Panc1 (cell line): Measurements from ENCODE around the gene MAGI1.

Experiments used
- POLR2AphosphoS5 ChIP-seq: IDR thresholded peaks from 2 replicates; pipeline ENCODE4 v1.6.1; 2012; ENCODE audit warnings: mild to moderate bottlenecking, low read depth, low read length, moderate library complexity
- TF ChIP-seq, protein P1 (sequence below): fragments of 450-650 bp; IDR thresholded peaks from 2 replicates; pipeline ENCODE4 v1.5.1; 2017; ENCODE audit warnings: mild to moderate bottlenecking

DNA sequence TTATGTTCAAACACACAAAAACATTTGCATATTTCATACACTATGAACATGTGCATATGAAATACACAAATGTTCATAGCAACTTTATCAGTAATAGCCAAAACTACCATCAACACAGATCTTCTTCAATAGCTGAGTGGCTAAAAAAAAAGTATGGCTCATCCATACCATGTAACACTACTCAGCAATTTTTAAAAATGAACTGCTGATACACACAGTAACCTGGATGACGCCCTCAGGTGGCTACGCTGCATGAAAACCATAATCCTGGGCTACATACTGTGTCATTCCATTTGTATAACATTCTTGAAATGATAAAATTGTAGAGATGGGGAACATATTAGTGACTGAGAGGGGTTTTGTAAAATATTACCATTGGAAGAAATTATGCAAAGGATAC, 243.6 kb downstream of the MAGI1 start:
- no peak for TF ChIP-seq POLR2AphosphoS5
- TF ChIP-seq, protein P1, sequence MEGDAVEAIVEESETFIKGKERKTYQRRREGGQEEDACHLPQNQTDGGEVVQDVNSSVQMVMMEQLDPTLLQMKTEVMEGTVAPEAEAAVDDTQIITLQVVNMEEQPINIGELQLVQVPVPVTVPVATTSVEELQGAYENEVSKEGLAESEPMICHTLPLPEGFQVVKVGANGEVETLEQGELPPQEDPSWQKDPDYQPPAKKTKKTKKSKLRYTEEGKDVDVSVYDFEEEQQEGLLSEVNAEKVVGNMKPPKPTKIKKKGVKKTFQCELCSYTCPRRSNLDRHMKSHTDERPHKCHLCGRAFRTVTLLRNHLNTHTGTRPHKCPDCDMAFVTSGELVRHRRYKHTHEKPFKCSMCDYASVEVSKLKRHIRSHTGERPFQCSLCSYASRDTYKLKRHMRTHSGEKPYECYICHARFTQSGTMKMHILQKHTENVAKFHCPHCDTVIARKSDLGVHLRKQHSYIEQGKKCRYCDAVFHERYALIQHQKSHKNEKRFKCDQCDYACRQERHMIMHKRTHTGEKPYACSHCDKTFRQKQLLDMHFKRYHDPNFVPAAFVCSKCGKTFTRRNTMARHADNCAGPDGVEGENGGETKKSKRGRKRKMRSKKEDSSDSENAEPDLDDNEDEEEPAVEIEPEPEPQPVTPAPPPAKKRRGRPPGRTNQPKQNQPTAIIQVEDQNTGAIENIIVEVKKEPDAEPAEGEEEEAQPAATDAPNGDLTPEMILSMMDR = no peak
